H9 (cell line): ENCODE data around the gene TRIO. TPM values are rescaled to one million over a fixed set of nuclear protein-coding genes. Genes with fewer than 3 reads are reported as not detected.

Experiments used
- DNase-seq: peaks from one replicate; pipeline ENCODE4 v3.0.0-alpha.2; 2017
- H2AFZ ChIP-seq: one replicate; pipeline ENCODE4 v1.6.1; 2013; ENCODE audit warnings: mild to moderate bottlenecking, low read length, control low read depth, moderate library complexity
- H2AK5ac ChIP-seq: 2 replicates; pipeline ENCODE4 v1.6.1; 2013; ENCODE audit warnings: low read length, control low read depth, mixed read lengths; ENCODE audit not compliant: insufficient read length
- H2BK120ac ChIP-seq: one replicate; pipeline ENCODE4 v1.6.1; 2013; ENCODE audit warnings: low read depth, mild to moderate bottlenecking, low read length, control low read depth, inconsistent platforms; ENCODE audit not compliant: poor library complexity, severe bottlenecking
- H2BK12ac ChIP-seq: 2 replicates; pipeline ENCODE4 v1.6.1; 2013; ENCODE audit warnings: low read length, control low read depth, mixed read lengths, low read depth; ENCODE audit not compliant: insufficient read length
- H2BK15ac ChIP-seq: 2 replicates; pipeline ENCODE4 v1.6.1; 2013; ENCODE audit warnings: low read depth, low read length, control low read depth
- H2BK20ac ChIP-seq: one replicate; pipeline ENCODE4 v1.6.1; 2013; ENCODE audit warnings: low read depth, mild to moderate bottlenecking, low read length, control low read depth, inconsistent platforms; ENCODE audit not compliant: poor library complexity, severe bottlenecking
- H2BK5ac ChIP-seq: 2 replicates; pipeline ENCODE4 v1.6.1; 2013; ENCODE audit warnings: low read length, control low read depth, mixed read lengths; ENCODE audit not compliant: insufficient read length
- H3K14ac ChIP-seq: 2 replicates; pipeline ENCODE4 v1.6.1; 2013; ENCODE audit warnings: low read length, control low read depth; ENCODE audit not compliant: insufficient read depth
- H3K18ac ChIP-seq: 2 replicates; pipeline ENCODE4 v1.6.1; 2013; ENCODE audit warnings: low read depth, mild to moderate bottlenecking, mixed read lengths, low read length, control low read depth; ENCODE audit not compliant: insufficient read length
- H3K23ac ChIP-seq: 2 replicates; pipeline ENCODE4 v1.6.1; 2013; ENCODE audit warnings: low read length, control low read depth, mixed read lengths, low read depth; ENCODE audit not compliant: insufficient read length
- H3K23me2 ChIP-seq: 2 replicates; pipeline ENCODE4 v1.6.1; 2013; ENCODE audit warnings: low read depth, mild to moderate bottlenecking, mixed read lengths, low read length, control low read depth; ENCODE audit not compliant: insufficient read length, poor library complexity, severe bottlenecking
- H3K27ac ChIP-seq: 2 replicates; pipeline ENCODE4 v1.5.1; 2013; ENCODE audit warnings: low read length, control low read depth, mixed read lengths, low read depth; ENCODE audit not compliant: insufficient read length
- H3K27me3 ChIP-seq: 2 replicates; pipeline ENCODE4 v1.6.1; 2013; ENCODE audit warnings: low read length, control low read depth, inconsistent platforms; ENCODE audit not compliant: insufficient read depth
- H3K4ac ChIP-seq: 2 replicates; pipeline ENCODE4 v1.6.1; 2013; ENCODE audit warnings: low read depth, mild to moderate bottlenecking, control low read depth, inconsistent platforms, low read length, moderate library complexity
- H3K4me1 ChIP-seq: 2 replicates; pipeline ENCODE4 v1.6.1; 2013; ENCODE audit warnings: low read length, control low read depth, inconsistent platforms; ENCODE audit not compliant: insufficient read depth
- H3K4me2 ChIP-seq: 2 replicates; pipeline ENCODE4 v1.6.1; 2013; ENCODE audit warnings: low read length, control low read depth, mixed read lengths; ENCODE audit not compliant: insufficient read length, insufficient read depth
- H3K56ac ChIP-seq: 2 replicates; pipeline ENCODE4 v1.6.1; 2013; ENCODE audit warnings: low read depth, mild to moderate bottlenecking, mixed read lengths, low read length, control low read depth; ENCODE audit not compliant: insufficient read length
- H3K79me1 ChIP-seq: 2 replicates; pipeline ENCODE4 v1.6.1; 2013; ENCODE audit warnings: low read depth, mild to moderate bottlenecking, moderate library complexity, low read length, control low read depth, inconsistent platforms; ENCODE audit not compliant: insufficient read depth, poor library complexity, severe bottlenecking
- H3K79me2 ChIP-seq: 2 replicates; pipeline ENCODE4 v1.6.1; 2013; ENCODE audit warnings: low read length, control low read depth, inconsistent platforms; ENCODE audit not compliant: insufficient read depth
- H3K9ac ChIP-seq: 2 replicates; pipeline ENCODE4 v1.6.1; 2013; ENCODE audit warnings: low read length, control low read depth, mixed read lengths; ENCODE audit not compliant: insufficient read length; ENCODE audit errors: extremely low read depth
- H3K9me3 ChIP-seq: one replicate; pipeline ENCODE4 v1.6.1; 2013; ENCODE audit warnings: low read depth, low read length, inconsistent platforms; ENCODE audit not compliant: control insufficient read depth
- H3T11ph ChIP-seq: one replicate; pipeline ENCODE4 v1.6.1; 2013; ENCODE audit warnings: mild to moderate bottlenecking, low read length, control low read depth, inconsistent platforms
- H4K20me1 ChIP-seq: one replicate; pipeline ENCODE4 v1.6.1; 2013; ENCODE audit not compliant: control insufficient read depth, insufficient read length, insufficient read depth
- H4K5ac ChIP-seq: 2 replicates; pipeline ENCODE4 v1.6.1; 2013; ENCODE audit warnings: low read depth, mild to moderate bottlenecking, mixed read lengths, low read length, control low read depth; ENCODE audit not compliant: insufficient read length
- H4K8ac ChIP-seq: replicated peaks from 2 replicates; pipeline ENCODE4 v1.6.1; 2013; ENCODE audit warnings: low read length, control low read depth, mixed read lengths, low read depth; ENCODE audit not compliant: insufficient read length
- H4K91ac ChIP-seq: 2 replicates; pipeline ENCODE4 v1.6.1; 2013; ENCODE audit warnings: low read depth, mild to moderate bottlenecking, moderate library complexity, mixed read lengths, low read length, control low read depth; ENCODE audit not compliant: insufficient read length
- H3K27ac Mint-ChIP-seq, 3 experiments: 2 replicates in 2 of 3; 3 replicates in 1 of 3; pipeline ENCODE4 v1.8.0; 2020 to 2021; ENCODE audit warnings: mixed read lengths in 3 of 3, mild to moderate bottlenecking in 1 of 3, moderate library complexity in 1 of 3
- H3K27me3 Mint-ChIP-seq: 2 replicates; pipeline ENCODE4 v1.8.0; 2021; ENCODE audit warnings: low read depth, mild to moderate bottlenecking, moderate library complexity, mixed read lengths
- H3K36me3 Mint-ChIP-seq, 3 experiments: 2 replicates in 2 of 3; 3 replicates in 1 of 3; pipeline ENCODE4 v1.8.0; 2020 to 2021; ENCODE audit warnings: low read depth in 3 of 3, mixed read lengths in 3 of 3; ENCODE audit not compliant: insufficient read depth in 1 of 3
- H3K4me1 Mint-ChIP-seq, 2 experiments: 2 replicates each; pipeline ENCODE4 v1.8.0; 2020; ENCODE audit warnings: mixed read lengths in 2 of 2
- H3K4me3 Mint-ChIP-seq, 2 experiments: 2 replicates in 1 of 2; 3 replicates in 1 of 2; pipeline ENCODE4 v1.8.0; 2020 to 2021; ENCODE audit warnings: mild to moderate bottlenecking in 2 of 2, mixed read lengths in 2 of 2, moderate library complexity in 1 of 2
- H3K9me3 Mint-ChIP-seq, 2 experiments: 2 replicates in 1 of 2; 3 replicates in 1 of 2; pipeline ENCODE4 v1.8.0; 2020; ENCODE audit warnings: mild to moderate bottlenecking in 2 of 2, mixed read lengths in 2 of 2, moderate library complexity in 1 of 2
- WGBS: extraction: QIAGEN DNeasy Blood & Tissue Kit; methylation state at CpG from one replicate; pipeline ENCODE4 v1.1.7; 2013; ENCODE audit warnings: missing lambda C conversion rate, low lambda C conversion rate, mixed read lengths; ENCODE audit not compliant: insufficient read length; ENCODE audit errors: extremely low coverage; 5-methylcytosine and 5-hydroxymethylcytosine counted together
- total RNA-seq: library from RNA; stranded (reverse); gene quantifications from 2 replicates; pipeline ENCODE4 v1.2.1, GENCODE V29; 2021
- TF ChIP-seq, protein P1 (sequence below): fragments of 200-600 bp; sonication (generic); conservative IDR thresholded peaks from 3 replicates; pipeline ENCODE4 v1.8.0; 2021; ENCODE audit warnings: antibody characterized with exemption, mild to moderate bottlenecking

The TRIO gene
- total RNA-seq, 1 experiment from 2014 or later: 87.8 TPM

DNA sequence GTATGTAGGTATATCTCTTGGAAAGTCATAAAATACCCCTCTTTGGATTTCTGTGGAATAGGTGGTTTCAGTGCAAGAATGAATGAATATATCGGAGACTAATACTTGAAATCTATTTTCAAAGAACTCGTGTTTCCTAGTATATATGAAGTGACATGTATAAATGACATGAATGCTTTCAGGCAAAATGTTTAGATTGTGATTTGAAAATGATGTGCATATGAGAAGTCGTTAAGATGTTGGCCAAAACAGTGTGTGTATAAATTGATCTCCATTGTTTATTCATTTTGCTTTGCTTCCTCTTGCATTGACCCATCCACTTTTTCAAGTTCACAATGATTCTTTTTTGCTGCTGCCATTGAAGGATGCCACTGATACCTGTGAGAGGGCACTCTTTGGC is 8.3 kb downstream of the TRIO start:
- DNase-seq: no peak
- no peak overlapping the region for H4K91ac ChIP-seq
- no peak overlapping the region for H2BK12ac ChIP-seq
- H3K27me3 ChIP-seq: no peaks in the 10 kb centered on the region
- TF ChIP-seq, protein P1, sequence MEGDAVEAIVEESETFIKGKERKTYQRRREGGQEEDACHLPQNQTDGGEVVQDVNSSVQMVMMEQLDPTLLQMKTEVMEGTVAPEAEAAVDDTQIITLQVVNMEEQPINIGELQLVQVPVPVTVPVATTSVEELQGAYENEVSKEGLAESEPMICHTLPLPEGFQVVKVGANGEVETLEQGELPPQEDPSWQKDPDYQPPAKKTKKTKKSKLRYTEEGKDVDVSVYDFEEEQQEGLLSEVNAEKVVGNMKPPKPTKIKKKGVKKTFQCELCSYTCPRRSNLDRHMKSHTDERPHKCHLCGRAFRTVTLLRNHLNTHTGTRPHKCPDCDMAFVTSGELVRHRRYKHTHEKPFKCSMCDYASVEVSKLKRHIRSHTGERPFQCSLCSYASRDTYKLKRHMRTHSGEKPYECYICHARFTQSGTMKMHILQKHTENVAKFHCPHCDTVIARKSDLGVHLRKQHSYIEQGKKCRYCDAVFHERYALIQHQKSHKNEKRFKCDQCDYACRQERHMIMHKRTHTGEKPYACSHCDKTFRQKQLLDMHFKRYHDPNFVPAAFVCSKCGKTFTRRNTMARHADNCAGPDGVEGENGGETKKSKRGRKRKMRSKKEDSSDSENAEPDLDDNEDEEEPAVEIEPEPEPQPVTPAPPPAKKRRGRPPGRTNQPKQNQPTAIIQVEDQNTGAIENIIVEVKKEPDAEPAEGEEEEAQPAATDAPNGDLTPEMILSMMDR: no peak
- H2AK5ac ChIP-seq: no peak overlapping the region
- no peak overlapping the region for H2BK20ac ChIP-seq
- WGBS: 100% methylated on average over 1 of the region's 3 CpGs
- H3T11ph ChIP-seq: no peak overlapping the region
- H3K36me3 Mint-ChIP-seq: no peaks in the 10 kb centered on the region; a peak in 1 of 7 replicates
- H4K20me1 ChIP-seq: no peaks in the 10 kb centered on the region
- peaks cover 9% of the 10 kb centered on the region for H3K79me1 ChIP-seq
- H3K23me2 ChIP-seq: no peaks in the 10 kb centered on the region
- no peak overlapping the region for H2AFZ ChIP-seq
- H3K4me1 ChIP-seq: peaks cover 32% of the 10 kb centered on the region
- H3K56ac ChIP-seq: no peak overlapping the region
- H3K79me2 ChIP-seq: peaks cover 60% of the 10 kb centered on the region
- H3K9me3 ChIP-seq: no peaks in the 10 kb centered on the region
- H3K4me3 Mint-ChIP-seq: no peak overlapping the region
- no peaks in the 10 kb centered on the region for H3K9me3 Mint-ChIP-seq
- no peak overlapping the region for H3K4me2 ChIP-seq
- H2BK120ac ChIP-seq: no peak overlapping the region
- H2BK15ac ChIP-seq: no peak overlapping the region
- no peak overlapping the region for H4K8ac ChIP-seq
- no peak overlapping the region for H3K4ac ChIP-seq
- H3K14ac ChIP-seq: no peak overlapping the region
- no peak overlapping the region for H3K27ac Mint-ChIP-seq
- no peak overlapping the region for H3K9ac ChIP-seq
- no peak overlapping the region for H2BK5ac ChIP-seq
- H3K27ac ChIP-seq: no peak overlapping the region
- no peaks in the 10 kb centered on the region for H3K27me3 Mint-ChIP-seq
- H4K5ac ChIP-seq: no peak overlapping the region
- H3K4me1 Mint-ChIP-seq: peaks cover 62 to 64% of the 10 kb centered on the region in 2 experiments
- no peak overlapping the region for H3K18ac ChIP-seq
- no peak overlapping the region for H3K23ac ChIP-seq
